ENCODE results near the gene SLC15A5.

GRCh38 chr12:16189849-16190248, 87.6 kb downstream of the SLC15A5 start:
- TF ChIP-seq EZH2 (IDR thresholded peaks at IDR 0.05) (no peak), POLR2AphosphoS5 (IDR thresholded peaks at IDR 0.05; ENCODE audit: borderline replicate concordance, low read depth, low read length) (no peak)
